D721Med (cell line): Measurements from ENCODE around the gene MCU.
"Not testable (repeated sequence)": the region's sequence is repeated elsewhere in the genome, so short reads cannot be mapped to it uniquely, and the experiment has no call there.

Experiments
- DNase-seq: peaks from one replicate; pipeline ENCODE4 v3.0.0; 2011; ENCODE audit warnings: low spot score; ENCODE audit not compliant: insufficient read length
- FAIRE-seq: peaks from 2 replicates; lab custom pipeline; 2011; peaks lifted over from hg19 to GRCh38; lab: Jason Lieb, UNC
- CTCF ChIP-seq: IDR thresholded peaks from 2 replicates; pipeline ENCODE4 v1.5.1; 2012; ENCODE audit warnings: mild to moderate bottlenecking, control low read depth; ENCODE audit not compliant: insufficient read depth; ENCODE audit errors: missing control alignments

MCU gene

GRCh38 chr10:72695496-72695895 is 3.6 kb downstream of the MCU start:
- TF ChIP-seq CTCF: no peak
- no peak for DNase-seq
- no peak for FAIRE-seq

GRCh38 chr10:72697716-72698115 is 5.8 kb downstream of the MCU start:
- no peak for FAIRE-seq
- DNase-seq: no peak
- TF ChIP-seq CTCF: no peak

GRCh38 chr10:72702465-72702864 is 10.5 kb downstream of the MCU start:
- DNase-seq, FAIRE-seq: not testable (repeated sequence)

GRCh38 chr10:72702868-72703581 is 11.1 kb downstream of the MCU start:
- DNase-seq: no peak
- no peak for FAIRE-seq
- TF ChIP-seq CTCF: no peak

- DNase-seq (no peak), FAIRE-seq (no peak)
- TF ChIP-seq CTCF: no peak
These were observed 12.2 kb downstream of the MCU start for GRCh38 chr10:72704117-72704516.

- DNase-seq (no peak), FAIRE-seq (no peak)
- no peak for TF ChIP-seq CTCF
These were observed 17.1 kb downstream of the MCU start for GRCh38 chr10:72709041-72709440.

GRCh38 chr10:72712136-72712535 is 20.2 kb downstream of the MCU start:
- TF ChIP-seq CTCF: no peak
- FAIRE-seq: no peak
- DNase-seq: no peak
